ENCODE measurements around the gene STK17B. TPM values are rescaled to one million over a fixed set of nuclear protein-coding genes. Genes with fewer than 3 reads are reported as not detected.
A peak's percentile ranks its signal among the peaks of the same experiment; 100 is the strongest.

Gene STK17B
- total and polyA plus RNA-seq, 2 experiments from 2014 or later: 5.7 to 13.7 TPM

- Histone ChIP-seq H3K36me3 (ENCODE audit: insufficient read depth) (no peaks in the 10 kb centered on the region), H3K27me3 (ENCODE audit: insufficient read depth) (peaks cover 27% of the 10 kb centered on the region), H3K4me1 (ENCODE audit: insufficient read depth) (peaks cover 52% of the 10 kb centered on the region), H3F3A (replicated peaks; ENCODE audit: low read depth) (no peaks in the 10 kb centered on the region), H3K4me2 (peak overlapping the region; percentile 47), H3K4me3 (peak overlapping the region; percentile 17; the same call in 1 of the 2 replicates), H3K9me2 (ENCODE audit: insufficient read depth) (no peaks in the 10 kb centered on the region), H2AFZ (no peak overlapping the region), H4K20me1 (replicated peaks; ENCODE audit: insufficient read depth) (0 out of 2 replicates have a peak, but pooled peaks cover 5% of the 10 kb centered on the region), H3K27ac (ENCODE audit: low read depth) (peak overlapping the region; percentile 7; the same call in 1 of the 2 replicates), H3K79me2 (replicated peaks; ENCODE audit: insufficient read depth) (peaks cover 60% of the 10 kb centered on the region)
- H3K27me3 Mint-ChIP-seq (ENCODE audit: insufficient read depth, low read depth, poor library complexity): no peaks in the 10 kb centered on the region
- no peaks in the 10 kb centered on the region for H3K36me3 Mint-ChIP-seq (ENCODE audit: low read depth)
- TF ChIP-seq ETS1 (IDR thresholded peaks at IDR 0.05) (no peak), EZH2 (IDR thresholded peaks at IDR 0.05; ENCODE audit: low read depth, unreplicated experiment) (no peak), ZNF114 (CRISPR knock-in tag; IDR thresholded peaks at IDR 0.05) (no peak), JUNB (IDR thresholded peaks at IDR 0.05; ENCODE audit: unreplicated experiment) (no peak), STAT1 (IDR thresholded peaks at IDR 0.05; ENCODE audit: unreplicated experiment) (no peak), ZNF331 (CRISPR knock-in tag; IDR thresholded peaks at IDR 0.05; ENCODE audit: low read depth) (no peak), EZH2phosphoT487 (IDR thresholded peaks at IDR 0.05; ENCODE audit: unreplicated experiment) (no peak), CTCF (conservative IDR thresholded peaks at IDR 0.05; ENCODE audit: low read depth in 2 of 2) (no peak), NANOG (IDR thresholded peaks at IDR 0.05; ENCODE audit: borderline replicate concordance) (no peak), REST (IDR thresholded peaks at IDR 0.05; ENCODE audit: unreplicated experiment) (no peak), CREB1 (CRISPR knock-in tag; IDR thresholded peaks at IDR 0.05; ENCODE audit: low read depth) (no peak), POLR2AphosphoS5 (IDR thresholded peaks at IDR 0.05; ENCODE audit: low read depth) (no peak), ZNF462 (CRISPR knock-in tag; IDR thresholded peaks at IDR 0.05) (no peak)
- H3K27ac Mint-ChIP-seq: no peak overlapping the region; the same call in 1 of the 2 replicates
- ATAC-seq (no peak), DNase-seq (ENCODE audit: low spot score) (no peak)
- H3K4me3 Mint-ChIP-seq: no peak overlapping the region
- peaks cover 33% of the 10 kb centered on the region for H3K4me1 Mint-ChIP-seq
- H3K9me3 Mint-ChIP-seq: no peaks in the 10 kb centered on the region
These were observed 3.2 kb downstream of the STK17B start for GRCh38 chr2:196168181-196168580.

Data from GM23338 (cell line).